ENCODE data around the gene MET.

Gene MET

GRCh38 chr7:116786791-116787443 is 114.9 kb downstream of the MET start:
- peak; percentile 5 for DNase-seq

- DNase-seq, result no peak
Observed at GRCh38 chr7:116787881-116788280, 115.9 kb downstream of the MET start.

- no peak for DNase-seq
Observed at GRCh38 chr7:116788572-116789197, 116.7 kb downstream of the MET start.

- no peak for DNase-seq
Observed at GRCh38 chr7:116790025-116790424, 118.0 kb downstream of the MET start.

- no peak for DNase-seq
Observed at GRCh38 chr7:116792813-116793212, 120.8 kb downstream of the MET start.

- no peak for DNase-seq
Observed at GRCh38 chr7:116793795-116794340, 121.9 kb downstream of the MET start.

GRCh38 chr7:116796471-116796870 is 124.5 kb downstream of the MET start:
- no peak for DNase-seq

- no peak for DNase-seq
Observed at GRCh38 chr7:116797612-116798011, 125.6 kb downstream of the MET start.

GRCh38 chr7:116798232-116798631 is 126.2 kb downstream of the MET start:
- no peak for DNase-seq

- no peak for DNase-seq
Observed at GRCh38 chr7:116799916-116800315, 127.9 kb downstream of the MET start.

GRCh38 chr7:116800594-116800993 is 128.6 kb downstream of the MET start:
- no peak for DNase-seq

GRCh38 chr7:116801092-116801710 is 129.2 kb downstream of the MET start:
- no peak for DNase-seq

- DNase-seq, result no peak
Observed at GRCh38 chr7:116802144-116802745, 130.2 kb downstream of the MET start.

GRCh38 chr7:116802746-116803152 is 130.8 kb downstream of the MET start:
- peak; percentile 48 for DNase-seq

- no peak for DNase-seq
Observed at GRCh38 chr7:116804471-116804870, 132.5 kb downstream of the MET start.

- DNase-seq, result no peak
Observed at GRCh38 chr7:116805100-116805544, 133.1 kb downstream of the MET start.

GRCh38 chr7:116806046-116806944 is 134.3 kb downstream of the MET start:
- DNase-seq, result no peak

- no peak for DNase-seq
Observed at GRCh38 chr7:116807011-116807560, 135.1 kb downstream of the MET start.

- DNase-seq, result peak; percentile 46
Observed at GRCh38 chr7:116809636-116810266, 137.8 kb downstream of the MET start.

- DNase-seq, result no peak
Observed at GRCh38 chr7:116810267-116811116, 138.5 kb downstream of the MET start.

GRCh38 chr7:116811768-116812167 is 139.8 kb downstream of the MET start:
- DNase-seq, result no peak

Measured in CD4-positive, alpha-beta T cell treated with Interleukin-4 for 4 hours (primary cell).